Retinal pigment epithelial cell (primary cell): ENCODE results near the gene CCNYL1.

Experiments used
- DNase-seq: peaks from one replicate; pipeline ENCODE4 v3.0.0-alpha.2; 2010; ENCODE audit warnings: low read depth
- H3K4me3 ChIP-seq: 2 replicates; pipeline ENCODE4 v1.5.1; 2011; ENCODE audit warnings: mild to moderate bottlenecking, low read length, control low read depth, moderate library complexity
- TF ChIP-seq, protein P1 (sequence below): conservative IDR thresholded peaks from 2 replicates; pipeline ENCODE4 v1.5.1; 2011; ENCODE audit warnings: low read depth, low read length, control low read depth, inconsistent platforms

The CCNYL1 gene

GRCh38 chr2:207743514-207743913 is 32.1 kb downstream of the CCNYL1 start:
- DNase-seq: no peak
- no peak overlapping the region for H3K4me3 ChIP-seq
- TF ChIP-seq, protein P1, sequence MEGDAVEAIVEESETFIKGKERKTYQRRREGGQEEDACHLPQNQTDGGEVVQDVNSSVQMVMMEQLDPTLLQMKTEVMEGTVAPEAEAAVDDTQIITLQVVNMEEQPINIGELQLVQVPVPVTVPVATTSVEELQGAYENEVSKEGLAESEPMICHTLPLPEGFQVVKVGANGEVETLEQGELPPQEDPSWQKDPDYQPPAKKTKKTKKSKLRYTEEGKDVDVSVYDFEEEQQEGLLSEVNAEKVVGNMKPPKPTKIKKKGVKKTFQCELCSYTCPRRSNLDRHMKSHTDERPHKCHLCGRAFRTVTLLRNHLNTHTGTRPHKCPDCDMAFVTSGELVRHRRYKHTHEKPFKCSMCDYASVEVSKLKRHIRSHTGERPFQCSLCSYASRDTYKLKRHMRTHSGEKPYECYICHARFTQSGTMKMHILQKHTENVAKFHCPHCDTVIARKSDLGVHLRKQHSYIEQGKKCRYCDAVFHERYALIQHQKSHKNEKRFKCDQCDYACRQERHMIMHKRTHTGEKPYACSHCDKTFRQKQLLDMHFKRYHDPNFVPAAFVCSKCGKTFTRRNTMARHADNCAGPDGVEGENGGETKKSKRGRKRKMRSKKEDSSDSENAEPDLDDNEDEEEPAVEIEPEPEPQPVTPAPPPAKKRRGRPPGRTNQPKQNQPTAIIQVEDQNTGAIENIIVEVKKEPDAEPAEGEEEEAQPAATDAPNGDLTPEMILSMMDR: no peak

- DNase-seq: no peak
- no peak overlapping the region for H3K4me3 ChIP-seq
- TF ChIP-seq, protein P1: no peak
Measured at GRCh38 chr2:207744050-207744449, 32.6 kb downstream of the CCNYL1 start.

GRCh38 chr2:207744451-207744850 is 33.0 kb downstream of the CCNYL1 start:
- no peak for DNase-seq
- TF ChIP-seq, protein P1: no peak
- H3K4me3 ChIP-seq: no peak overlapping the region

DNA sequence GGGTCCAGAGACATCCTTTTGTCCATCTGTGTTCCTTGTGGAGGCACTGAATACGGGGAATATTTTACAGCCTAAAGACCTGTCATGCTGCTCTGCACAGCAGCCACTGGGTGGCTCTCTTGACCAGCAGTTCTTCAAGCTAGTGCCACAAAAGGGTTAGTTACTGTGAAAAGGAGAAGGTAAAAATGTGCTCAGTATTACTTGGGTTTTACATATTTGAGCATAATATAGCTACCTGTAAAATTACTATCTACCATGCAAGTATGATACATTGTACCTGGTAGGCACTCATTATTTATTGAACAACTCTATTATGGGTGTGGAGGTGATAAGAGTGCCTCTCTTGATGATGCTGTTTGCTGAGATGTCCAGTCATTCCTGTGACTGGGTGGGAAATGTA is 34.7 kb downstream of the CCNYL1 start:
- TF ChIP-seq, protein P1: peak; percentile 93
- no peak overlapping the region for H3K4me3 ChIP-seq
- DNase-seq: no peak

GRCh38 chr2:207747653-207748560 is 36.5 kb downstream of the CCNYL1 start:
- H3K4me3 ChIP-seq: no peak overlapping the region
- TF ChIP-seq, protein P1: no peak
- DNase-seq: no peak

DNA sequence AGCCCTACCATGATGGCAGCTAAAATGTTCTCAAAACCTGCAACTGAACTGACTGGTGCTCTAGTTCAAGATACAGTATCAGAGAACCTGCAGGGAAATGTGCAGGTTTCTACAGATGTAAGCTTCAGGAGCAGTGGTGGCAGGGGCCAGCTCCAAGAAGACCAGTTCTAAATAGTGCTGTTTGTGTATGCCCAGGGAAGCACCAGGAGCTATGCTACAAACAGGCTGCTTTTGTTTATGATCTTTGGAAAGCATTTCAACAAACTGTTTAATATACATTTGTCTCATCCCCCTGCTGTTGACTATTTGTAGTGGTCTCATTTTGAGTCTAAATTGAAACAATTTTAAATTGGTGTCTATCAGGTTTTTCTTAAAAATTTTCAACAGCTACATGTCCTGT is 37.6 kb downstream of the CCNYL1 start:
- TF ChIP-seq, protein P1: no peak
- DNase-seq: no peak
- H3K4me3 ChIP-seq: no peak overlapping the region

- TF ChIP-seq, protein P1: no peak
- no peak overlapping the region for H3K4me3 ChIP-seq
- DNase-seq: no peak
Measured at GRCh38 chr2:207749873-207750272, 38.4 kb downstream of the CCNYL1 start.
